ENCODE measurements around the gene OLA1. TPM values are rescaled to one million over a fixed set of nuclear protein-coding genes. Genes with fewer than 3 reads are reported as not detected.

OLA1 gene
- total RNA-seq, 1 experiment from 2014 or later, result 263 TPM

GRCh38 chr2:174233771-174234275 is 14.5 kb downstream of the OLA1 start:
- H4K20me1 ChIP-seq (ENCODE audit: insufficient read depth), result peaks cover 68% of the 10 kb centered on the region
- H3K9me2 ChIP-seq (ENCODE audit: insufficient read depth), result no peaks in the 10 kb centered on the region
- POLR2A ChIA-PET (ENCODE audit: unreplicated experiment), result no interaction called here
- no peak overlapping the region for H2AFZ ChIP-seq
- no peak for DNase-seq
- H3F3A ChIP-seq (ENCODE audit: insufficient read depth, low read depth), result no peaks in the 10 kb centered on the region
- no peaks in the 10 kb centered on the region for H3K9me3 ChIP-seq (ENCODE audit: insufficient read depth, low read depth)
- no peak overlapping the region for H3K4me2 ChIP-seq
- H3K4me3 ChIP-seq, result no peak overlapping the region
- TF ChIP-seq, protein P1, sequence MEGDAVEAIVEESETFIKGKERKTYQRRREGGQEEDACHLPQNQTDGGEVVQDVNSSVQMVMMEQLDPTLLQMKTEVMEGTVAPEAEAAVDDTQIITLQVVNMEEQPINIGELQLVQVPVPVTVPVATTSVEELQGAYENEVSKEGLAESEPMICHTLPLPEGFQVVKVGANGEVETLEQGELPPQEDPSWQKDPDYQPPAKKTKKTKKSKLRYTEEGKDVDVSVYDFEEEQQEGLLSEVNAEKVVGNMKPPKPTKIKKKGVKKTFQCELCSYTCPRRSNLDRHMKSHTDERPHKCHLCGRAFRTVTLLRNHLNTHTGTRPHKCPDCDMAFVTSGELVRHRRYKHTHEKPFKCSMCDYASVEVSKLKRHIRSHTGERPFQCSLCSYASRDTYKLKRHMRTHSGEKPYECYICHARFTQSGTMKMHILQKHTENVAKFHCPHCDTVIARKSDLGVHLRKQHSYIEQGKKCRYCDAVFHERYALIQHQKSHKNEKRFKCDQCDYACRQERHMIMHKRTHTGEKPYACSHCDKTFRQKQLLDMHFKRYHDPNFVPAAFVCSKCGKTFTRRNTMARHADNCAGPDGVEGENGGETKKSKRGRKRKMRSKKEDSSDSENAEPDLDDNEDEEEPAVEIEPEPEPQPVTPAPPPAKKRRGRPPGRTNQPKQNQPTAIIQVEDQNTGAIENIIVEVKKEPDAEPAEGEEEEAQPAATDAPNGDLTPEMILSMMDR (conservative IDR thresholded peaks at IDR 0.05), result no peak
- H3K4me1 ChIP-seq (replicated peaks; ENCODE audit: insufficient read depth), result peaks cover 16% of the 10 kb centered on the region; the same call in 1 of the 2 replicates
- BruUV-seq (replicated peaks), result no TSS peak
- no peaks in the 10 kb centered on the region for H3K27me3 ChIP-seq (ENCODE audit: insufficient read depth, low read depth)
- peaks cover 98% of the 10 kb centered on the region for H3K79me2 ChIP-seq (ENCODE audit: low read depth)
- CTCF ChIA-PET, result interaction anchor here (0.8 kb wide), 1 partner anchor 13 kb away, joined by 3 read pairs; no protein-coding TSS in a partner anchor
- peaks cover 27% of the 10 kb centered on the region for H3K36me3 ChIP-seq (ENCODE audit: low read depth)
- intact Hi-C loops (cut with micrococcal nuclease; ENCODE audit: unreplicated experiment), result no loop called here
- no peak overlapping the region for H3K27ac ChIP-seq

DNA sequence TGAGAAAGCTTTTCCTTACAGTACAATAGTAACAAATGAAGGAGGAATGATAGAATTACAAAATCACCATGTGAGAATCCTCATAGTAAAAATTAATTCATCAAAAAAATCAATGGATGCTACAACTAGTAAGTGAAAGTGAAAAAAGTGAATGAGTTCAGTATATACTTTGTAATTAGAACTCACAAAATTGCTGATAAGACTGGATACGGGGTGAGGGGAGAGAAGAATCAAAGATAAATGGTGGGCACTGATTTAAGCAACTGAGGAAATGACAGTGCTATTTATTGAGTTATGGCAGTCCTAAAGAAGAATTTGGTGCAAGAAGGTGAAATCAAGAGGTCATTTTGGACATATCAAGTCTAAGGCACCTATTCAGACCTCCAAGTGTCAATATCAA is 20.6 kb downstream of the OLA1 start:
- no peaks in the 10 kb centered on the region for H3K9me2 ChIP-seq (ENCODE audit: insufficient read depth)
- H3K4me3 ChIP-seq, result no peak overlapping the region
- CTCF ChIA-PET, result no interaction called here
- H3K4me1 ChIP-seq (replicated peaks; ENCODE audit: insufficient read depth), result no peaks in the 10 kb centered on the region
- DNase-seq, result no peak
- H3K79me2 ChIP-seq (ENCODE audit: low read depth), result peaks cover 90% of the 10 kb centered on the region
- H4K20me1 ChIP-seq (ENCODE audit: insufficient read depth), result peaks cover 29% of the 10 kb centered on the region
- H3K4me2 ChIP-seq, result no peak overlapping the region
- H2AFZ ChIP-seq, result no peak overlapping the region
- intact Hi-C loops (cut with micrococcal nuclease; ENCODE audit: unreplicated experiment), result no loop called here
- no peaks in the 10 kb centered on the region for H3K27me3 ChIP-seq (ENCODE audit: insufficient read depth, low read depth)
- TF ChIP-seq, protein P1 (conservative IDR thresholded peaks at IDR 0.05), result no peak
- TF ChIP-seq EZH2 (IDR thresholded peaks at IDR 0.05; ENCODE audit: low read depth), result no peak
- peaks cover 49% of the 10 kb centered on the region for H3K36me3 ChIP-seq (ENCODE audit: low read depth)
- peaks cover 6% of the 10 kb centered on the region; the same call in 1 of the 2 replicates for H3F3A ChIP-seq (ENCODE audit: insufficient read depth, low read depth)
- BruUV-seq (replicated peaks), result no TSS peak
- no peaks in the 10 kb centered on the region for H3K9me3 ChIP-seq (ENCODE audit: insufficient read depth, low read depth)
- no peak overlapping the region for H3K27ac ChIP-seq
- POLR2A ChIA-PET (ENCODE audit: unreplicated experiment), result no interaction called here

DNA sequence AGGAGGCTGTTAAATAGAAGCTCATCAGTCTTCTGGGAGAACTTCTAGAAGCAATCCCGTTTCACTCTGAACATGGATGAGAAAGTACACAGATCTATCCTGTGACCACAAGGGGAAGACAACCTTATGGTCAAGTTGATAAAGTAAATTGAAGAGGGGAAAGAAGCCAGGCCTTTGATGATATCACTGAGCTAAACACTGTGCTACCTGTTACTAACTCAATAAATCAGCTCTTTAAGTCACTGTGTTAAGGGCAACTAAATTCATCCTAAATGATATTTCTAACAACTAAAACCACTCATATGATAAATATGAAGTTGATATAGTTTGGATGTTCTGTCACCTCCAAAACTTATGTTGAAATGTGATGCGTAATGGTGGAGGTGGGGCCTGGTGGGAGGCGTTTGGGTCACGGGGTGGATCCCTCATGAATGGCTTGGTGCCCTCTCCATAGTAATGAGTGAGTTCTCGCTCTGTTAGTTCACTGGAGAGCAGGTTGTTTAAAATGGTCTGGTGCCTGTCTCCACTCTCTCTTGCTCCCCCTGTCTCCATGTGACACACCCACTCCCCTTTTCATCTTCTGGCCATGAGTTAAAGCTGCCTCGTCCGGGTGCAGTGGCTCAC is 23.6 kb downstream of the OLA1 start:
- no peak overlapping the region for H3K27ac ChIP-seq
- ChIA-PET POLR2A (ENCODE audit: unreplicated experiment) (interaction anchor here (0.5 to 0.6 kb wide), 2 partner anchors 27 to 1038 kb away, joined by 5 to 7 read pairs; no protein-coding TSS in a partner anchor), CTCF (interaction anchor here (0.6 kb wide), 1 partner anchor 1015 kb away, joined by 6 read pairs; no protein-coding TSS in a partner anchor)
- H3K27me3 ChIP-seq (ENCODE audit: insufficient read depth, low read depth), result no peaks in the 10 kb centered on the region
- peaks cover 34% of the 10 kb centered on the region for H4K20me1 ChIP-seq (ENCODE audit: insufficient read depth)
- no peak overlapping the region for H3K4me2 ChIP-seq
- H2AFZ ChIP-seq, result no peak overlapping the region
- H3K4me3 ChIP-seq, result no peak overlapping the region
- intact Hi-C loops (cut with micrococcal nuclease; ENCODE audit: unreplicated experiment), result no loop called here
- no peaks in the 10 kb centered on the region for H3K4me1 ChIP-seq (replicated peaks; ENCODE audit: insufficient read depth)
- peaks cover 6% of the 10 kb centered on the region; the same call in 1 of the 2 replicates for H3F3A ChIP-seq (ENCODE audit: insufficient read depth, low read depth)
- peaks cover 91% of the 10 kb centered on the region for H3K79me2 ChIP-seq (ENCODE audit: low read depth)
- no peak for TF ChIP-seq EZH2 (IDR thresholded peaks at IDR 0.05; ENCODE audit: low read depth)
- TF ChIP-seq, protein P1 (conservative IDR thresholded peaks at IDR 0.05), result no peak
- H3K9me3 ChIP-seq (ENCODE audit: insufficient read depth, low read depth), result no peaks in the 10 kb centered on the region
- H3K9me2 ChIP-seq (ENCODE audit: insufficient read depth), result no peaks in the 10 kb centered on the region
- peaks cover 76% of the 10 kb centered on the region for H3K36me3 ChIP-seq (ENCODE audit: low read depth)
- DNase-seq, result no peak
- BruUV-seq (replicated peaks), result no TSS peak

Measured in PC-9 (cell line).